Liver (tissue), 9 donors: Measurements from ENCODE around the gene METTL4. TPM values are rescaled to one million over a fixed set of nuclear protein-coding genes. Genes with fewer than 3 reads are reported as not detected.

Experiments used
- DNase-seq: peaks from one replicate; pipeline ENCODE4 v3.0.0-alpha.2; 2017; ENCODE audit warnings: low spot score
- H3K27ac ChIP-seq, 2 donors: one replicate each; pipeline ENCODE4 v1.7.0; 2013; ENCODE audit warnings: inconsistent platforms in 2 of 2, low read length in 2 of 2, control low read depth in 1 of 2, low read depth in 1 of 2, mild to moderate bottlenecking in 1 of 2
- H3K27me3 ChIP-seq, 4 donors: one replicate each; pipeline versions ENCODE4 v1.6.1 to v1.7.0; 2013; ENCODE audit warnings: low read length in 3 of 4, inconsistent platforms in 1 of 4, mild to moderate bottlenecking in 1 of 4, moderate library complexity in 1 of 4; ENCODE audit not compliant: control insufficient read depth in 4 of 4, insufficient read depth in 4 of 4
- H3K36me3 ChIP-seq, 4 donors: one replicate each; pipeline versions ENCODE4 v1.6.1 to v1.7.0; 2013; ENCODE audit warnings: low read length in 3 of 4, mild to moderate bottlenecking in 3 of 4, low read depth in 1 of 4, moderate library complexity in 1 of 4; ENCODE audit not compliant: control insufficient read depth in 4 of 4, insufficient read depth in 3 of 4
- H3K4me1 ChIP-seq, 4 donors: one replicate each; pipeline versions ENCODE4 v1.6.1 to v1.7.0; 2013; ENCODE audit warnings: low read length in 3 of 4, mild to moderate bottlenecking in 3 of 4, moderate library complexity in 1 of 4; ENCODE audit not compliant: control insufficient read depth in 4 of 4, insufficient read depth in 4 of 4
- H3K4me3 ChIP-seq, 3 donors: one replicate each; pipeline versions ENCODE4 v1.6.1 to v1.7.0; 2013; ENCODE audit warnings: low read length in 3 of 3, control low read depth in 1 of 3, low read depth in 1 of 3, mild to moderate bottlenecking in 1 of 3
- H3K9ac ChIP-seq, 2 donors: one replicate each; pipeline ENCODE4 v1.7.0; 2013; ENCODE audit warnings: low read length in 2 of 2, mild to moderate bottlenecking in 2 of 2, moderate library complexity in 2 of 2, control low read depth in 1 of 2, low read depth in 1 of 2
- H3K9me3 ChIP-seq, 4 donors: one replicate each; pipeline versions ENCODE4 v1.6.1 to v1.7.0; 2013; ENCODE audit warnings: low read length in 3 of 4; ENCODE audit not compliant: control insufficient read depth in 4 of 4
- ATF3 ChIP-seq: IDR thresholded peaks from 2 replicates; pipeline ENCODE4 v1.6.1; 2016; ENCODE audit warnings: antibody characterized with exemption
- CTCF ChIP-seq: fragments of 150-350 bp; IDR thresholded peaks from 2 replicates; pipeline ENCODE4 v1.5.1; 2017; ENCODE audit warnings: improper control_type of control experiment, low read depth, low read length; ENCODE audit not compliant: missing input control
- EGR1 ChIP-seq, 2 donors: IDR thresholded peaks; 2 replicates each; pipeline ENCODE4 v1.6.1; 2016 to 2018; ENCODE audit warnings: antibody characterized with exemption in 2 of 2, low read depth in 2 of 2
- FOXA1 ChIP-seq: IDR thresholded peaks from 2 replicates; pipeline ENCODE4 v1.6.1; 2016; ENCODE audit warnings: antibody characterized with exemption
- FOXA2 ChIP-seq: IDR thresholded peaks from 2 replicates; pipeline ENCODE4 v1.6.1; 2016; ENCODE audit warnings: antibody characterized with exemption
- GABPA ChIP-seq, 2 donors: IDR thresholded peaks in 1 of 2; conservative IDR thresholded peaks in 1 of 2; 2 replicates each; pipeline ENCODE4 v1.6.1; 2016; ENCODE audit warnings: antibody characterized with exemption in 2 of 2, mild to moderate bottlenecking in 1 of 2, moderate library complexity in 1 of 2
- HNF4A ChIP-seq, 2 donors: conservative IDR thresholded peaks; 2 replicates each; pipeline ENCODE4 v1.6.1; 2016; ENCODE audit warnings: antibody characterized with exemption in 2 of 2, mild to moderate bottlenecking in 2 of 2
- HNF4G ChIP-seq: IDR thresholded peaks from 2 replicates; pipeline ENCODE4 v1.6.1; 2016; ENCODE audit warnings: antibody characterized with exemption
- JUND ChIP-seq, 2 donors: IDR thresholded peaks; 2 replicates each; pipeline ENCODE4 v1.6.1; 2016; ENCODE audit warnings: antibody characterized with exemption in 2 of 2
- NR2F2 ChIP-seq: IDR thresholded peaks from 2 replicates; pipeline ENCODE4 v1.6.1; 2016; ENCODE audit warnings: antibody characterized with exemption
- RAD21 ChIP-seq, 2 donors: IDR thresholded peaks; 2 replicates each; pipeline ENCODE4 v1.6.1; 2016; ENCODE audit warnings: antibody characterized with exemption in 2 of 2, mild to moderate bottlenecking in 2 of 2
- REST ChIP-seq: IDR thresholded peaks from 2 replicates; pipeline ENCODE4 v1.6.1; 2016; ENCODE audit warnings: antibody characterized with exemption, mild to moderate bottlenecking
- RXRA ChIP-seq, 2 donors: IDR thresholded peaks; 2 replicates each; pipeline ENCODE4 v1.6.1; 2017 to 2018; ENCODE audit warnings: antibody characterized with exemption in 2 of 2, mild to moderate bottlenecking in 1 of 2
- SP1 ChIP-seq: IDR thresholded peaks from 2 replicates; pipeline ENCODE4 v1.6.1; 2018; ENCODE audit warnings: antibody characterized with exemption, mild to moderate bottlenecking
- TAF1 ChIP-seq: conservative IDR thresholded peaks from 2 replicates; pipeline ENCODE4 v1.6.1; 2016; ENCODE audit warnings: antibody characterized with exemption, mild to moderate bottlenecking
- YY1 ChIP-seq: IDR thresholded peaks from 2 replicates; pipeline ENCODE4 v1.6.1; 2016; ENCODE audit warnings: antibody characterized with exemption, mild to moderate bottlenecking
- WGBS: extraction: QIAGEN DNeasy Blood & Tissue Kit; methylation state at CpG from one replicate; pipeline ENCODE4 v1.1.7; 2013; 5-methylcytosine and 5-hydroxymethylcytosine counted together
- polyA plus RNA-seq, 2 donors: library from polyadenylated mRNA; stranded (reverse) in 1 of 2; unstranded in 1 of 2; fragments of 200-250 nt in 1 of 2; fragments of >200 nt in 1 of 2; fragmentation: Nextera tagmentation in 1 of 2; extraction: Ambion mirVana in 1 of 2; gene quantifications; one replicate each; pipeline versions ENCODE4 v1.2.1 to v1.2.3, GENCODE V29; 2013 to 2015
- total RNA-seq, 2 donors: library from RNA; depleted of rRNA; stranded (reverse); fragments of >200 nt; gene quantifications; one replicate each; pipeline ENCODE4 v1.2.3, GENCODE V29; 2014
- TF ChIP-seq, protein P1 (sequence below): IDR thresholded peaks from 2 replicates; pipeline ENCODE4 v1.6.1; 2016; ENCODE audit warnings: antibody characterized with exemption
- TF ChIP-seq, protein P2 (sequence below): IDR thresholded peaks from 2 replicates; pipeline ENCODE4 v1.6.1; 2016; ENCODE audit warnings: antibody characterized with exemption
- donor health status: healthy.
- donor health status: healthy.
- donor health status: healthy.
- donor health status: healthy.
- donor health status: healthy.

METTL4 gene
- total and polyA plus RNA-seq, 4 donors, result 1.9 to 13.9 (median 3.5) TPM

- Histone ChIP-seq H3K27ac (no peak overlapping the region), H3K36me3 (peaks cover 0 to 6% (median 2%) of the 10 kb centered on the region in 4 donors), H3K4me3 (no peak overlapping the region), H3K4me1 (no peaks in the 10 kb centered on the region), H3K9ac (no peak overlapping the region), H3K9me3 (no peaks in the 10 kb centered on the region), H3K27me3 (no peaks in the 10 kb centered on the region)
- WGBS, result 99% methylated on average over 1 of the region's 1 CpG
- TF ChIP-seq SP1, result no peak
- TF ChIP-seq HNF4A (conservative IDR thresholded peaks at IDR 0.05), result no peak
- no peak for TF ChIP-seq TAF1
- TF ChIP-seq YY1, result no peak
- no peak for TF ChIP-seq HNF4G
- no peak for TF ChIP-seq FOXA2
- TF ChIP-seq, protein P1, sequence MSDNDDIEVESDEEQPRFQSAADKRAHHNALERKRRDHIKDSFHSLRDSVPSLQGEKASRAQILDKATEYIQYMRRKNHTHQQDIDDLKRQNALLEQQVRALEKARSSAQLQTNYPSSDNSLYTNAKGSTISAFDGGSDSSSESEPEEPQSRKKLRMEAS, result no peak
- TF ChIP-seq RAD21 (IDR thresholded peaks at IDR 0.05), result no peak
- TF ChIP-seq NR2F2, result no peak
- TF ChIP-seq ATF3, result no peak
- TF ChIP-seq REST, result no peak
- no peak for TF ChIP-seq FOXA1
- no peak for TF ChIP-seq GABPA (IDR thresholded peaks at IDR 0.05 in 1 of 2, conservative IDR thresholded peaks at IDR 0.05 in 1 of 2)
- TF ChIP-seq, protein P2, sequence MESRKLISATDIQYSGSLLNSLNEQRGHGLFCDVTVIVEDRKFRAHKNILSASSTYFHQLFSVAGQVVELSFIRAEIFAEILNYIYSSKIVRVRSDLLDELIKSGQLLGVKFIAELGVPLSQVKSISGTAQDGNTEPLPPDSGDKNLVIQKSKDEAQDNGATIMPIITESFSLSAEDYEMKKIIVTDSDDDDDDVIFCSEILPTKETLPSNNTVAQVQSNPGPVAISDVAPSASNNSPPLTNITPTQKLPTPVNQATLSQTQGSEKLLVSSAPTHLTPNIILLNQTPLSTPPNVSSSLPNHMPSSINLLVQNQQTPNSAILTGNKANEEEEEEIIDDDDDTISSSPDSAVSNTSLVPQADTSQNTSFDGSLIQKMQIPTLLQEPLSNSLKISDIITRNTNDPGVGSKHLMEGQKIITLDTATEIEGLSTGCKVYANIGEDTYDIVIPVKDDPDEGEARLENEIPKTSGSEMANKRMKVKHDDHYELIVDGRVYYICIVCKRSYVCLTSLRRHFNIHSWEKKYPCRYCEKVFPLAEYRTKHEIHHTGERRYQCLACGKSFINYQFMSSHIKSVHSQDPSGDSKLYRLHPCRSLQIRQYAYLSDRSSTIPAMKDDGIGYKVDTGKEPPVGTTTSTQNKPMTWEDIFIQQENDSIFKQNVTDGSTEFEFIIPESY, result no peak
- TF ChIP-seq CTCF, result no peak
- TF ChIP-seq JUND (IDR thresholded peaks at IDR 0.05), result no peak
- no peak for TF ChIP-seq RXRA (IDR thresholded peaks at IDR 0.05)
- DNase-seq, result no peak
These were observed 12.1 kb downstream of the METTL4 start for GRCh38 chr18:2559249-2559648.

DNA sequence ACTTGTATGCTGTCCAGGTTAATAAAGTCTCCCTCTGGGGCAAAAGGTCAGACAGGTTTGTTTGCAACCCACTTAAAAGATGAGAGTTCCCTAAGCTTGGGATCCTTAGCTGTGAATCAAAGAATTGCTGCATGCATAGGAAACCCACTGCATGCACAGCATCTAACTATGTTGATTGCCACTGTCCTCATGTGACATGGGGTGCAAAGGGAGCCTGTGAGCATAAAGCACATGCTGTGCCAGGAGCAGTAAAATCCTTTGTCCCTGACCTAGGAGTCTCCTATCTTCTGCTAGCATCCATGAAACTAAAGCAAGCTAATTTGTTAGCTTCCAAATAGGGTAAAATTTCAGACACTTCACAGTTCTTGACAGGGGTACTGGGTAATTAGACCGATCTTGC is 13.8 kb downstream of the METTL4 start:
- WGBS, result 67% methylated on average over 1 of the region's 1 CpG
- H3K4me1 ChIP-seq, result no peaks in the 10 kb centered on the region
- DNase-seq, result no peak
- H3K27ac ChIP-seq, result no peak overlapping the region
- no peaks in the 10 kb centered on the region for H3K9me3 ChIP-seq
- no peak overlapping the region for H3K9ac ChIP-seq
- H3K36me3 ChIP-seq, result peaks cover 0 to 6% (median 2%) of the 10 kb centered on the region in 4 donors
- no peak overlapping the region for H3K4me3 ChIP-seq
- no peaks in the 10 kb centered on the region for H3K27me3 ChIP-seq
- TF ChIP-seq NR2F2 (no peak), YY1 (no peak), REST (no peak), SP1 (no peak), FOXA2 (no peak), EGR1 (IDR thresholded peaks at IDR 0.05; ENCODE audit: low read depth in 2 of 2) (no peak), JUND (IDR thresholded peaks at IDR 0.05) (no peak), HNF4G (no peak), HNF4A (conservative IDR thresholded peaks at IDR 0.05) (no peak), TAF1 (no peak), RXRA (IDR thresholded peaks at IDR 0.05) (no peak), RAD21 (IDR thresholded peaks at IDR 0.05) (no peak)
- TF ChIP-seq, protein P1, result no peak
- TF ChIP-seq, protein P2, result no peak
